ENCODE results near the gene GTF2F1. TPM values are rescaled to one million over a fixed set of nuclear protein-coding genes. Genes with fewer than 3 reads are reported as not detected.

The GTF2F1 gene
- polyA plus RNA-seq, 4 donors, result 63.2 to 101 (median 64.7) TPM

- peak overlapping the region; percentile 24 to 70 (median 37) for H3K27ac ChIP-seq (ENCODE audit: low read depth in 1 of 3, low read length in 2 of 3)
- H3K36me3 ChIP-seq (ENCODE audit: control insufficient read depth in 3 of 3, insufficient read depth in 2 of 3, low read depth in 1 of 3, low read length in 3 of 3), result peaks cover 9 to 41% (median 10%) of the 10 kb centered on the region in 3 donors
- H3K9me3 ChIP-seq (ENCODE audit: control insufficient read depth in 2 of 2, insufficient read depth in 1 of 2, low read depth in 1 of 2, low read length in 1 of 2), result peaks cover 0 to 6% of the 10 kb centered on the region in 2 donors
- peaks cover 0 to 11% (median 0%) of the 10 kb centered on the region in 3 donors for H3K4me1 ChIP-seq (ENCODE audit: control insufficient read depth in 3 of 3, insufficient read depth in 2 of 3, low read depth in 1 of 3, low read length in 2 of 3)
- FAIRE-seq, result no peak
- no peaks in the 10 kb centered on the region for H3K27me3 ChIP-seq (ENCODE audit: control insufficient read depth in 3 of 3, insufficient read depth in 3 of 3, low read length in 3 of 3)
- peak overlapping the region; percentile 74 to 97 (median 94) for H3K4me3 ChIP-seq (ENCODE audit: low read depth in 1 of 3, low read length in 3 of 3)
- DNase-seq, result peak; percentile 55 to 70
- 0 to 1% (median 1%) methylated on average over 19 to 20 of the region's 20 CpGs for WGBS, 3 donors
Measured at GRCh38 chr19:6423499-6424194, 30.7 kb upstream of the GTF2F1 start.

DNA sequence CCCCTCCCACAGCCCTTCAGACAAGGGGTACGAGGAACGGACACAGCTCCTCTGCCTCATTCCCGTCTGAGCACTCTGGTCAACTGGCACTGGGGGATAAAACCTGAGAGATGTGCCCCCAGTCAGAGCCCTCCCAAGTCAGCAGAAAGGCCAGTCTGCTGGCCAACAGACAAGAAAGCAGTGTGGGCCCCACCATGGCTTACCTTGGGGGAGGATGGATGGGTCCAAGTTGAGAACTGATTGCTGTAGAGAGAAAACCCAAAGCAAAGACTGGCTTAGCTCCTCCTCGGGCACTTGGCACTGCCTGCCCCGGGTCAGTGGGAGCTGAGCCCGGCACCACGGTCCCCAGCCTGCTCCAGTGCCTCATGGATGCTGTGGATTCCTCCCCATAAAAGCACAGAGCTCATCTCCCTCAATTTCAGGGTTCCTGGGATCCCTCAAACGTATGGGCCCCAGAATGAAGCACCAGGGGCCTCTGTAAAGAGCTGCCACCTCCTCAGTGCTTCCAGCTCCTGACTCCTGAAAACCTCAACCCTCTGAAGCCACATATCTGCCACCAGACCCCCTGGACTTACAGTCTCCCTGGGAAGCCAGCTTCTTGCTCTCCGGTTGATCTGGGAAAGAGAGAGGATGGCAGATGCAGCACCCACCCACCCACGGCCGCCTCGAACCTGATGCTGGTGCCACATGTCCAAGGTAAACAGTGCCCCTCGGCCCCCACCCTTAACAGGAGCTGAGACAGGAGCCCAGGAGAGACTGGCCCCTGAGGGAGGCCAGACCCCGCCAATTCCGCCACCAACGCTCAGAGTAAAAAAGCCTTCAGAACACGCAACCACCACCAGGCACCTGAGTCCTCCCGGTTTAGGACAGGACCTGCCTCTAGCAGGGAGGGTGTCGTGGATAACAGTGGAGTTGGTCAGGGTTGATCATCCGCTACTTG, 28.4 kb upstream of the GTF2F1 start:
- FAIRE-seq (no peak), DNase-seq (no peak)
- Histone ChIP-seq H3K36me3 (ENCODE audit: control insufficient read depth in 3 of 3, insufficient read depth in 2 of 3, low read depth in 1 of 3, low read length in 3 of 3) (peaks cover 17 to 64% (median 27%) of the 10 kb centered on the region in 3 donors), H3K27me3 (ENCODE audit: control insufficient read depth in 3 of 3, insufficient read depth in 3 of 3, low read length in 3 of 3) (no peaks in the 10 kb centered on the region), H3K4me3 (ENCODE audit: low read depth in 1 of 3, low read length in 3 of 3) (no peak overlapping the region), H3K4me1 (ENCODE audit: control insufficient read depth in 3 of 3, insufficient read depth in 2 of 3, low read depth in 1 of 3, low read length in 2 of 3) (peaks cover 0 to 11% (median 0%) of the 10 kb centered on the region in 3 donors), H3K27ac (ENCODE audit: low read depth in 1 of 3, low read length in 2 of 3) (no peak overlapping the region), H3K9me3 (ENCODE audit: control insufficient read depth in 2 of 2, insufficient read depth in 1 of 2, low read depth in 1 of 2, low read length in 1 of 2) (peaks cover 0 to 6% of the 10 kb centered on the region in 2 donors)
- 79% methylated on average over 20 of the region's 20 CpGs for WGBS, 3 donors

DNA sequence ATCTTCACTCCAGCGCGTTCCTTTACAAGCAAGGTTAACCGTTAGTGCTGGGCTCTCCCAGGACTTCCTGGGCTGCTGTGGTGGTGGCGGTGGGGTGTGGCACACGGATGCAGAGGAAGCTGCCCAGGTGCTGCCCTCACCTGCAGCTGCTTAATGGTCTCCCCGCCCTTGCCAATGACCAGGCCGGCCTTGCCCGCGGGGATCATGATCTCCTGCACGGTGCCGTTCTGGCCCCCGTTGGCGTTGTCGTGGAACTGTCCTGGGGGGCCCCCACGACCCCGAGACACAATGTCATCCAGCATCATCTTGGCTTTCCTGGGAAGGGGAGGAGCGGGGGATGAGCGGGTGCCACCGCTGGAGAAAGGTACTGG, 25.6 kb upstream of the GTF2F1 start:
- Histone ChIP-seq H3K9me3 (ENCODE audit: control insufficient read depth in 2 of 2, insufficient read depth in 1 of 2, low read depth in 1 of 2, low read length in 1 of 2) (no peaks in the 10 kb centered on the region), H3K4me3 (ENCODE audit: low read depth in 1 of 3, low read length in 3 of 3) (no peak overlapping the region), H3K27me3 (ENCODE audit: control insufficient read depth in 3 of 3, insufficient read depth in 3 of 3, low read length in 3 of 3) (no peaks in the 10 kb centered on the region), H3K27ac (ENCODE audit: low read depth in 1 of 3, low read length in 2 of 3) (no peak overlapping the region), H3K36me3 (ENCODE audit: control insufficient read depth in 3 of 3, insufficient read depth in 2 of 3, low read depth in 1 of 3, low read length in 3 of 3) (peaks cover 31 to 90% (median 40%) of the 10 kb centered on the region in 3 donors), H3K4me1 (ENCODE audit: control insufficient read depth in 3 of 3, insufficient read depth in 2 of 3, low read depth in 1 of 3, low read length in 2 of 3) (peaks cover 0 to 6% (median 0%) of the 10 kb centered on the region in 3 donors)
- FAIRE-seq, result no peak
- no peak for DNase-seq
- WGBS, 3 donors, result 77 to 91% (median 84%) methylated on average over 18 to 19 of the region's 19 CpGs

GRCh38 chr19:6417713-6418561, 25.0 kb upstream of the GTF2F1 start:
- DNase-seq (no peak), FAIRE-seq (no peak)
- Histone ChIP-seq H3K4me3 (ENCODE audit: low read depth in 1 of 3, low read length in 3 of 3) (no peak overlapping the region), H3K27ac (ENCODE audit: low read depth in 1 of 3, low read length in 2 of 3) (no peak overlapping the region), H3K27me3 (ENCODE audit: control insufficient read depth in 3 of 3, insufficient read depth in 3 of 3, low read length in 3 of 3) (no peaks in the 10 kb centered on the region), H3K9me3 (ENCODE audit: control insufficient read depth in 2 of 2, insufficient read depth in 1 of 2, low read depth in 1 of 2, low read length in 1 of 2) (no peaks in the 10 kb centered on the region), H3K36me3 (ENCODE audit: control insufficient read depth in 3 of 3, insufficient read depth in 2 of 3, low read depth in 1 of 3, low read length in 3 of 3) (peaks cover 31 to 92% (median 40%) of the 10 kb centered on the region in 3 donors), H3K4me1 (ENCODE audit: control insufficient read depth in 3 of 3, insufficient read depth in 2 of 3, low read depth in 1 of 3, low read length in 2 of 3) (peaks cover 0 to 6% (median 0%) of the 10 kb centered on the region in 3 donors)
- 79 to 81% (median 81%) methylated on average over 30 to 33 of the region's 33 CpGs for WGBS, 3 donors

GRCh38 chr19:6416658-6417405, 23.9 kb upstream of the GTF2F1 start:
- no peaks in the 10 kb centered on the region for H3K27me3 ChIP-seq (ENCODE audit: control insufficient read depth in 3 of 3, insufficient read depth in 3 of 3, low read length in 3 of 3)
- DNase-seq, result no peak
- 93 to 94% (median 93%) methylated on average over 28 to 29 of the region's 29 CpGs for WGBS, 3 donors
- peaks cover 0 to 15% (median 0%) of the 10 kb centered on the region in 3 donors for H3K4me1 ChIP-seq (ENCODE audit: control insufficient read depth in 3 of 3, insufficient read depth in 2 of 3, low read depth in 1 of 3, low read length in 2 of 3)
- H3K36me3 ChIP-seq (ENCODE audit: control insufficient read depth in 3 of 3, insufficient read depth in 2 of 3, low read depth in 1 of 3, low read length in 3 of 3), result peaks cover 31 to 92% (median 40%) of the 10 kb centered on the region in 3 donors
- no peaks in the 10 kb centered on the region for H3K9me3 ChIP-seq (ENCODE audit: control insufficient read depth in 2 of 2, insufficient read depth in 1 of 2, low read depth in 1 of 2, low read length in 1 of 2)
- no peak overlapping the region for H3K27ac ChIP-seq (ENCODE audit: low read depth in 1 of 3, low read length in 2 of 3)
- H3K4me3 ChIP-seq (ENCODE audit: low read depth in 1 of 3, low read length in 3 of 3), result no peak overlapping the region
- FAIRE-seq, result no peak

- FAIRE-seq (no peak), DNase-seq (no peak)
- H3K27ac ChIP-seq (ENCODE audit: low read depth in 1 of 3, low read length in 2 of 3), result no peak overlapping the region
- H3K9me3 ChIP-seq (ENCODE audit: control insufficient read depth in 2 of 2, insufficient read depth in 1 of 2, low read depth in 1 of 2, low read length in 1 of 2), result no peaks in the 10 kb centered on the region
- H3K36me3 ChIP-seq (ENCODE audit: control insufficient read depth in 3 of 3, insufficient read depth in 2 of 3, low read depth in 1 of 3, low read length in 3 of 3), result peaks cover 31 to 80% (median 40%) of the 10 kb centered on the region in 3 donors
- 95 to 97% (median 95%) methylated on average over 30 to 32 of the region's 32 CpGs for WGBS, 3 donors
- H3K4me1 ChIP-seq (ENCODE audit: control insufficient read depth in 3 of 3, insufficient read depth in 2 of 3, low read depth in 1 of 3, low read length in 2 of 3), result peaks cover 0 to 15% (median 0%) of the 10 kb centered on the region in 3 donors
- no peak overlapping the region for H3K4me3 ChIP-seq (ENCODE audit: low read depth in 1 of 3, low read length in 3 of 3)
- H3K27me3 ChIP-seq (ENCODE audit: control insufficient read depth in 3 of 3, insufficient read depth in 3 of 3, low read length in 3 of 3), result no peaks in the 10 kb centered on the region
Measured at GRCh38 chr19:6415591-6416190, 22.7 kb upstream of the GTF2F1 start.

GRCh38 chr19:6414793-6415590, 22.0 kb upstream of the GTF2F1 start:
- FAIRE-seq, result no peak
- H3K27ac ChIP-seq (ENCODE audit: low read depth in 1 of 3, low read length in 2 of 3), result no peak overlapping the region
- H3K4me1 ChIP-seq (ENCODE audit: control insufficient read depth in 3 of 3, insufficient read depth in 2 of 3, low read depth in 1 of 3, low read length in 2 of 3), result peaks cover 0 to 15% (median 0%) of the 10 kb centered on the region in 3 donors
- H3K9me3 ChIP-seq (ENCODE audit: control insufficient read depth in 2 of 2, insufficient read depth in 1 of 2, low read depth in 1 of 2, low read length in 1 of 2), result no peaks in the 10 kb centered on the region
- H3K27me3 ChIP-seq (ENCODE audit: control insufficient read depth in 3 of 3, insufficient read depth in 3 of 3, low read length in 3 of 3), result no peaks in the 10 kb centered on the region
- no peak for DNase-seq
- H3K36me3 ChIP-seq (ENCODE audit: control insufficient read depth in 3 of 3, insufficient read depth in 2 of 3, low read depth in 1 of 3, low read length in 3 of 3), result peaks cover 26 to 73% (median 40%) of the 10 kb centered on the region in 3 donors
- no peak overlapping the region for H3K4me3 ChIP-seq (ENCODE audit: low read depth in 1 of 3, low read length in 3 of 3)
- WGBS, 3 donors, result 91 to 96% (median 93%) methylated on average over 39 to 47 of the region's 47 CpGs

Measured in small intestine (tissue), 7 donors.